Measurements from ENCODE around the gene TMEM39B.
"Not testable (repeated sequence)": the region's sequence is repeated elsewhere in the genome, so short reads cannot be mapped to it uniquely, and the experiment has no call there.

DNA sequence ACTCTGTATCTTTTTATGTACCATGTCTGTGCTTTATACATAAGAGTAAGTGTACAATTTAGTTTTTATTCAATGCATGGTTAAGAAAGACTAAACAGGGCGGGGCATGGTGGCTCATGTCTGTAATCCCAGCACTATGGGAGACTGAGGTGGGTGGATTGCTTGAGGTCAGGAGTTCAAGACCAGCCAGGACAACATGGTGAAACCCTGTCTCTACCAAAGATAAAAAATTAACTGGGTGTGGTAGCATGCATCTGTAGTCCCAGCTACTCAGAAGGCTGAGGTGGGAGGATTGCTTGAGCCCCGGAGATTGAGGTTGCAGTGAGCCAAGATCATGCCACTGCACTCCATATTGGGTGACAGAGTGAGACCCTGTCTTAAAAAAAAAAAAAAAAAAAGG, 50.6 kb downstream of the TMEM39B start:
- TF ChIP-seq, protein P1, sequence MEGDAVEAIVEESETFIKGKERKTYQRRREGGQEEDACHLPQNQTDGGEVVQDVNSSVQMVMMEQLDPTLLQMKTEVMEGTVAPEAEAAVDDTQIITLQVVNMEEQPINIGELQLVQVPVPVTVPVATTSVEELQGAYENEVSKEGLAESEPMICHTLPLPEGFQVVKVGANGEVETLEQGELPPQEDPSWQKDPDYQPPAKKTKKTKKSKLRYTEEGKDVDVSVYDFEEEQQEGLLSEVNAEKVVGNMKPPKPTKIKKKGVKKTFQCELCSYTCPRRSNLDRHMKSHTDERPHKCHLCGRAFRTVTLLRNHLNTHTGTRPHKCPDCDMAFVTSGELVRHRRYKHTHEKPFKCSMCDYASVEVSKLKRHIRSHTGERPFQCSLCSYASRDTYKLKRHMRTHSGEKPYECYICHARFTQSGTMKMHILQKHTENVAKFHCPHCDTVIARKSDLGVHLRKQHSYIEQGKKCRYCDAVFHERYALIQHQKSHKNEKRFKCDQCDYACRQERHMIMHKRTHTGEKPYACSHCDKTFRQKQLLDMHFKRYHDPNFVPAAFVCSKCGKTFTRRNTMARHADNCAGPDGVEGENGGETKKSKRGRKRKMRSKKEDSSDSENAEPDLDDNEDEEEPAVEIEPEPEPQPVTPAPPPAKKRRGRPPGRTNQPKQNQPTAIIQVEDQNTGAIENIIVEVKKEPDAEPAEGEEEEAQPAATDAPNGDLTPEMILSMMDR (IDR thresholded peaks at IDR 0.05) = not testable (repeated sequence)
- not testable (repeated sequence) for TF ChIP-seq POLR2A (IDR thresholded peaks at IDR 0.05)
